HT-29 (cell line): ENCODE data around the gene IRX3. TPM values are rescaled to one million over a fixed set of nuclear protein-coding genes. Genes with fewer than 3 reads are reported as not detected.
"Not testable (repeated sequence)": the region's sequence is repeated elsewhere in the genome, so short reads cannot be mapped to it uniquely, and the experiment has no call there.

Experiments
- DNase-seq: peaks from one replicate; pipeline ENCODE4 v3.0.0-alpha.2; 2015; ENCODE audit warnings: low spot score
- total RNA-seq: library from RNA; depleted of rRNA; stranded (reverse); fragments of >200 nt; shearing (Covaris generic); gene quantifications from 2 replicates; pipeline ENCODE4 v1.2.3, GENCODE V29; 2014

Gene IRX3
- total RNA-seq, 1 experiment from 2014 or later, result not detected

- DNase-seq, result no peak
Measured at GRCh38 chr16:54275956-54276355, 10.6 kb downstream of the IRX3 start.

GRCh38 chr16:54273566-54273965 is 13.0 kb downstream of the IRX3 start:
- DNase-seq, result no peak

GRCh38 chr16:54270711-54271110 is 15.9 kb downstream of the IRX3 start:
- DNase-seq, result no peak

- DNase-seq, result no peak
Measured at GRCh38 chr16:54269461-54269860, 17.1 kb downstream of the IRX3 start.

- DNase-seq, result no peak
Measured at GRCh38 chr16:54268766-54269165, 17.8 kb downstream of the IRX3 start.

GRCh38 chr16:54268340-54268739 is 18.2 kb downstream of the IRX3 start:
- DNase-seq, result no peak

- no peak for DNase-seq
Measured at GRCh38 chr16:54266363-54266955, 20.1 kb downstream of the IRX3 start.

GRCh38 chr16:54265575-54266107 is 20.9 kb downstream of the IRX3 start:
- DNase-seq, result no peak

- DNase-seq, result no peak
Measured at GRCh38 chr16:54253118-54253517, 33.5 kb downstream of the IRX3 start.

GRCh38 chr16:54248863-54249710 is 37.5 kb downstream of the IRX3 start:
- DNase-seq, result no peak

GRCh38 chr16:54247705-54248104 is 38.9 kb downstream of the IRX3 start:
- not testable (repeated sequence) for DNase-seq

- DNase-seq, result no peak
Measured at GRCh38 chr16:54246454-54246821, 40.1 kb downstream of the IRX3 start.

- DNase-seq, result no peak
Measured at GRCh38 chr16:54245788-54246453, 40.7 kb downstream of the IRX3 start.

GRCh38 chr16:54244061-54244886 is 42.3 kb downstream of the IRX3 start:
- DNase-seq, result no peak

- DNase-seq, result no peak
Measured at GRCh38 chr16:54243202-54243601, 43.4 kb downstream of the IRX3 start.

GRCh38 chr16:54242199-54242598 is 44.4 kb downstream of the IRX3 start:
- DNase-seq, result peak; percentile 38

GRCh38 chr16:54241525-54241924 is 45.1 kb downstream of the IRX3 start:
- DNase-seq, result no peak

- no peak for DNase-seq
Measured at GRCh38 chr16:54240271-54241129, 46.1 kb downstream of the IRX3 start.

GRCh38 chr16:54239456-54239855 is 47.1 kb downstream of the IRX3 start:
- DNase-seq, result no peak

- DNase-seq, result no peak
Measured at GRCh38 chr16:54236773-54237172, 49.8 kb downstream of the IRX3 start.

GRCh38 chr16:54233615-54234014 is 53.0 kb downstream of the IRX3 start:
- no peak for DNase-seq
